GM18508 (cell line): ENCODE data around the gene COQ10A.
"Not testable (repeated sequence)": the region's sequence is repeated elsewhere in the genome, so short reads cannot be mapped to it uniquely, and the experiment has no call there.

Experiments
- ATAC-seq: cut with Tn5 transposase; IDR thresholded peaks from one replicate; pipeline ENCODE4 v1.9.1; 2021; ENCODE audit warnings: moderate number of reproducible peaks; ENCODE audit not compliant: insufficient read depth, unreplicated experiment

COQ10A gene

GRCh38 chr12:56241424-56242303 lies 25.1 kb upstream of the COQ10A start:
- no peak for ATAC-seq

- no peak for ATAC-seq
Observed at GRCh38 chr12:56242986-56243385, 23.8 kb upstream of the COQ10A start.

- ATAC-seq = no peak
Observed at GRCh38 chr12:56243731-56244181, 23.0 kb upstream of the COQ10A start.

GRCh38 chr12:56244494-56244893 lies 22.2 kb upstream of the COQ10A start:
- no peak for ATAC-seq

- ATAC-seq = no peak
Observed at GRCh38 chr12:56247923-56248322, 18.8 kb upstream of the COQ10A start.

GRCh38 chr12:56248711-56249110 lies 18.0 kb upstream of the COQ10A start:
- no peak for ATAC-seq

GRCh38 chr12:56252649-56253048 lies 14.1 kb upstream of the COQ10A start:
- ATAC-seq = no peak

- ATAC-seq = no peak
Observed at GRCh38 chr12:56253091-56253490, 13.7 kb upstream of the COQ10A start.

- ATAC-seq = no peak
Observed at GRCh38 chr12:56255671-56256070, 11.1 kb upstream of the COQ10A start.

- ATAC-seq = no peak
Observed at GRCh38 chr12:56256326-56256960, 10.3 kb upstream of the COQ10A start.

GRCh38 chr12:56257071-56257470 lies 9.7 kb upstream of the COQ10A start:
- ATAC-seq = no peak

GRCh38 chr12:56257491-56258067 lies 9.2 kb upstream of the COQ10A start:
- ATAC-seq = no peak

- ATAC-seq = peak; percentile 52
Observed at GRCh38 chr12:56258068-56258819, 8.5 kb upstream of the COQ10A start, which contains the start of gene ANKRD52. ANKRD52 (minus strand) TSS chr12:56258384; CDS start chr12:56258269, 115 bp downstream.

- no peak for ATAC-seq
Observed at GRCh38 chr12:56258820-56259183, 7.9 kb upstream of the COQ10A start.

- no peak for ATAC-seq
Observed at GRCh38 chr12:56260380-56260779, 6.4 kb upstream of the COQ10A start.

GRCh38 chr12:56260921-56261320 lies 5.8 kb upstream of the COQ10A start:
- no peak for ATAC-seq

GRCh38 chr12:56261503-56262232 lies 5.1 kb upstream of the COQ10A start:
- ATAC-seq = no peak

- not testable (repeated sequence) for ATAC-seq
Observed at GRCh38 chr12:56262955-56263354, 3.8 kb upstream of the COQ10A start.

- ATAC-seq = not testable (repeated sequence)
Observed at GRCh38 chr12:56266068-56266692, 562 bp upstream of the COQ10A start.
